Fibroblast of skin of abdomen (primary cell): ENCODE data around the gene AGAP1.
A peak's percentile ranks its signal among the peaks of the same experiment; 100 is the strongest.

ENCODE experiments used
- DNase-seq: peaks from one replicate; pipeline ENCODE4 v3.0.0-alpha.2; 2013

Gene AGAP1

GRCh38 chr2:236168110-236169080 lies 674.6 kb downstream of the AGAP1 start, which contains the start of gene GBX2:
Gene GBX2 (minus strand): TSS chr2:236168386. CDS start chr2:236167971, 415 bp downstream.
- peak; percentile 63 for DNase-seq

GRCh38 chr2:236169151-236169721 lies 675.4 kb downstream of the AGAP1 start:
- DNase-seq, result no peak

- DNase-seq, result no peak
Measured at GRCh38 chr2:236169741-236170589, 676.1 kb downstream of the AGAP1 start.

GRCh38 chr2:236170590-236171165 lies 676.8 kb downstream of the AGAP1 start:
- DNase-seq, result no peak

- DNase-seq, result no peak
Measured at GRCh38 chr2:236171181-236171679, 677.4 kb downstream of the AGAP1 start.

- DNase-seq, result no peak
Measured at GRCh38 chr2:236171680-236172254, 677.9 kb downstream of the AGAP1 start.

GRCh38 chr2:236172255-236173035 lies 678.6 kb downstream of the AGAP1 start:
- DNase-seq, result no peak

- no peak for DNase-seq
Measured at GRCh38 chr2:236173036-236173728, 679.3 kb downstream of the AGAP1 start.

- no peak for DNase-seq
Measured at GRCh38 chr2:236173729-236174607, 680.1 kb downstream of the AGAP1 start.

- no peak for DNase-seq
Measured at GRCh38 chr2:236175548-236176150, 681.8 kb downstream of the AGAP1 start.

- DNase-seq, result peak; percentile 38
Measured at GRCh38 chr2:236176417-236176816, 682.6 kb downstream of the AGAP1 start.

- DNase-seq, result no peak
Measured at GRCh38 chr2:236176951-236177350, 683.1 kb downstream of the AGAP1 start.

- DNase-seq, result peak; percentile 49
Measured at GRCh38 chr2:236177604-236177966, 683.7 kb downstream of the AGAP1 start.

- DNase-seq, result peak; percentile 64
Measured at GRCh38 chr2:236177967-236178889, 684.4 kb downstream of the AGAP1 start.

- DNase-seq, result no peak
Measured at GRCh38 chr2:236178890-236179235, 685.0 kb downstream of the AGAP1 start.

- peak; percentile 44 for DNase-seq
Measured at GRCh38 chr2:236179236-236180075, 685.6 kb downstream of the AGAP1 start.
